Suprapubic skin (tissue), 3 donors: ENCODE data around the gene WDR91.

Source experiments
- EP300 ChIP-seq: sonication (generic); formaldehyde crosslinking; IDR thresholded peaks from one replicate; pipeline ENCODE4 v1.6.1; 2017; ENCODE audit warnings: antibody characterized with exemption
- TF ChIP-seq, protein P1 (sequence below), 2 donors: fragments of 200-600 bp in 1 of 2; fragments of 450-650 bp in 1 of 2; sonication (generic) in 1 of 2; IDR thresholded peaks; one replicate each; pipeline ENCODE4 v1.5.1; 2016 to 2019; ENCODE audit warnings: antibody characterized with exemption in 2 of 2, mild to moderate bottlenecking in 1 of 2, moderate library complexity in 1 of 2

DNA sequence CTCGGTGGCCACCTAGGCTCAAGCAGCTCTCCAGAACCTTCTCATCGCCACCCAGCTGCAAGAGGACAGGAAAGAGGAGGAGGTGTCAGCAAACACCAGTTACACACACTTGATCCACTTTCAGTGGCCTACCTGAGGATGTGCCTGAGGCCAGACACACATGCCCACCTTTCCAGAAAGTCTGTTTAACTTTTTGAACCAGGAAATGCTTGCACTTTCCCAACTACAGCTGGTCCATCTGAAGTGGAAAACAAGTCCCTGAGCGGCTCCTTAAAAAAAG, 25.1 kb downstream of the WDR91 start:
- TF ChIP-seq, protein P1, sequence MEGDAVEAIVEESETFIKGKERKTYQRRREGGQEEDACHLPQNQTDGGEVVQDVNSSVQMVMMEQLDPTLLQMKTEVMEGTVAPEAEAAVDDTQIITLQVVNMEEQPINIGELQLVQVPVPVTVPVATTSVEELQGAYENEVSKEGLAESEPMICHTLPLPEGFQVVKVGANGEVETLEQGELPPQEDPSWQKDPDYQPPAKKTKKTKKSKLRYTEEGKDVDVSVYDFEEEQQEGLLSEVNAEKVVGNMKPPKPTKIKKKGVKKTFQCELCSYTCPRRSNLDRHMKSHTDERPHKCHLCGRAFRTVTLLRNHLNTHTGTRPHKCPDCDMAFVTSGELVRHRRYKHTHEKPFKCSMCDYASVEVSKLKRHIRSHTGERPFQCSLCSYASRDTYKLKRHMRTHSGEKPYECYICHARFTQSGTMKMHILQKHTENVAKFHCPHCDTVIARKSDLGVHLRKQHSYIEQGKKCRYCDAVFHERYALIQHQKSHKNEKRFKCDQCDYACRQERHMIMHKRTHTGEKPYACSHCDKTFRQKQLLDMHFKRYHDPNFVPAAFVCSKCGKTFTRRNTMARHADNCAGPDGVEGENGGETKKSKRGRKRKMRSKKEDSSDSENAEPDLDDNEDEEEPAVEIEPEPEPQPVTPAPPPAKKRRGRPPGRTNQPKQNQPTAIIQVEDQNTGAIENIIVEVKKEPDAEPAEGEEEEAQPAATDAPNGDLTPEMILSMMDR (IDR thresholded peaks at IDR 0.05): no peak
- no peak for TF ChIP-seq EP300
